ENCODE measurements around the gene CHMP2A.

DNA sequence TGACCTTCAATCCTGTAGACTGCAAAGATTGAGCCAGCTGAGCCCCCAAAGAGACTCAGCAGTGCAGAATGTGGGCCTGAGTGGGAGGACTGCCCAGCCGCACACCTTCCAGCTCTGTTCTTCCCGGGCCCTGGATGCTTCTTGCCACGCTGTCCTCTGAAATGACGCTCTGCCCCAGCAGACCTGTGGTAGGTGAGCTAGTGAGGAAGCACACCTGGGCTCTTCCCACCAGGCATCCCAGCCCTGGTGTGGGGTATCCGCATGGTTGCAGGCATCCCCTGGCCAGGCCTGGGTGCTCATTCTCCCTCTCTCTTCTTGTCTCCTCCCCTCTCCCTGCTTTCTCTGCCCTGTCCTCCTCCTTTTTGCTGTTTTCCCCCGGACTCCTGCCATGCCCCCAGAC lies 28.1 kb upstream of the CHMP2A start:
- TF ChIP-seq, protein P1, sequence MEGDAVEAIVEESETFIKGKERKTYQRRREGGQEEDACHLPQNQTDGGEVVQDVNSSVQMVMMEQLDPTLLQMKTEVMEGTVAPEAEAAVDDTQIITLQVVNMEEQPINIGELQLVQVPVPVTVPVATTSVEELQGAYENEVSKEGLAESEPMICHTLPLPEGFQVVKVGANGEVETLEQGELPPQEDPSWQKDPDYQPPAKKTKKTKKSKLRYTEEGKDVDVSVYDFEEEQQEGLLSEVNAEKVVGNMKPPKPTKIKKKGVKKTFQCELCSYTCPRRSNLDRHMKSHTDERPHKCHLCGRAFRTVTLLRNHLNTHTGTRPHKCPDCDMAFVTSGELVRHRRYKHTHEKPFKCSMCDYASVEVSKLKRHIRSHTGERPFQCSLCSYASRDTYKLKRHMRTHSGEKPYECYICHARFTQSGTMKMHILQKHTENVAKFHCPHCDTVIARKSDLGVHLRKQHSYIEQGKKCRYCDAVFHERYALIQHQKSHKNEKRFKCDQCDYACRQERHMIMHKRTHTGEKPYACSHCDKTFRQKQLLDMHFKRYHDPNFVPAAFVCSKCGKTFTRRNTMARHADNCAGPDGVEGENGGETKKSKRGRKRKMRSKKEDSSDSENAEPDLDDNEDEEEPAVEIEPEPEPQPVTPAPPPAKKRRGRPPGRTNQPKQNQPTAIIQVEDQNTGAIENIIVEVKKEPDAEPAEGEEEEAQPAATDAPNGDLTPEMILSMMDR (IDR thresholded peaks at IDR 0.05; ENCODE audit: insufficient read depth, low read length, poor library complexity, severe bottlenecking) = no peak
- TF ChIP-seq EZH2phosphoT487 (conservative IDR thresholded peaks at IDR 0.05; ENCODE audit: low read length) = no peak

Data from SU-DHL-6 (cell line).